Activated T-cell treated with anti-CD3 and anti-CD28 coated beads, Interleukin-2, amount 50 U/mL, for 24 hours (primary cell): ENCODE results near the gene ABI3BP.

Experiments used
- DNase-seq: peaks from one replicate; pipeline ENCODE4 v3.0.0-alpha.2; 2020
- H3K27ac Mint-ChIP-seq: 2 replicates; pipeline ENCODE4 v1.8.0; 2020; ENCODE audit warnings: mild to moderate bottlenecking, mixed read lengths
- H3K27me3 Mint-ChIP-seq: 2 replicates; pipeline ENCODE4 v1.8.0; 2020; ENCODE audit warnings: mixed read lengths
- H3K36me3 Mint-ChIP-seq: 2 replicates; pipeline ENCODE4 v1.8.0; 2020; ENCODE audit warnings: low read depth, mixed read lengths
- H3K4me1 Mint-ChIP-seq: 2 replicates; pipeline ENCODE4 v1.8.0; 2020; ENCODE audit warnings: low read depth, mixed read lengths
- H3K4me3 Mint-ChIP-seq: 2 replicates; pipeline ENCODE4 v1.8.0; 2020; ENCODE audit warnings: mild to moderate bottlenecking, moderate library complexity, mixed read lengths
- H3K9me3 Mint-ChIP-seq: 2 replicates; pipeline ENCODE4 v1.8.0; 2020; ENCODE audit warnings: mixed read lengths

ABI3BP gene

GRCh38 chr3:100896994-100897393 lies 96.2 kb downstream of the ABI3BP start:
- Mint-ChIP-seq H3K27me3 (peaks cover 7% of the 10 kb centered on the region), H3K36me3 (no peaks in the 10 kb centered on the region), H3K4me3 (no peak overlapping the region), H3K27ac (no peak overlapping the region), H3K4me1 (peaks cover 6% of the 10 kb centered on the region), H3K9me3 (no peaks in the 10 kb centered on the region)
- no peak for DNase-seq

GRCh38 chr3:100893590-100893989 lies 99.6 kb downstream of the ABI3BP start:
- Mint-ChIP-seq H3K27ac (no peak overlapping the region), H3K27me3 (peaks cover 19% of the 10 kb centered on the region), H3K4me3 (no peak overlapping the region), H3K9me3 (no peaks in the 10 kb centered on the region), H3K4me1 (peaks cover 4% of the 10 kb centered on the region), H3K36me3 (no peaks in the 10 kb centered on the region)
- DNase-seq = no peak

DNA sequence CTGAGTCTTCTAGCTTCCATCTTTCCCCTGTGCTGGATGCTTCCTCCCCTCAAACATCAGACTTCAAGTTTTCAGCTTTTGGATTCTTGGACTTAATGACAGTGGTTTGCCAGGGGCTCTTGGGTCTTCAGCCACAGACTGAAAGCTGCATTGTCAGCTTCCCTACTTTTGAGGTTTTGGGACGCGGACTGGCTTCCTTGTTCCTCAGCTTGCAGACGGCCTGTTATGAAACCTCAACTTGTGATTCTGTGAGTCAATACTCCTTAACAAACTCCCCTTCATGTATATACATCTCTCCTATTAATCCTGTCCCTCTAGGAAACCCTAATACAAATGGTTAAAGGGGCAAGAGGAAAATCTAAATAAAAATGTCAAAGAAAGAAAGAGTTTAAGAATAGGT lies 100.1 kb downstream of the ABI3BP start:
- no peak for DNase-seq
- Mint-ChIP-seq H3K27ac (no peak overlapping the region), H3K36me3 (no peaks in the 10 kb centered on the region), H3K4me1 (peaks cover 4% of the 10 kb centered on the region), H3K9me3 (no peaks in the 10 kb centered on the region), H3K4me3 (no peak overlapping the region), H3K27me3 (peaks cover 19% of the 10 kb centered on the region)

DNA sequence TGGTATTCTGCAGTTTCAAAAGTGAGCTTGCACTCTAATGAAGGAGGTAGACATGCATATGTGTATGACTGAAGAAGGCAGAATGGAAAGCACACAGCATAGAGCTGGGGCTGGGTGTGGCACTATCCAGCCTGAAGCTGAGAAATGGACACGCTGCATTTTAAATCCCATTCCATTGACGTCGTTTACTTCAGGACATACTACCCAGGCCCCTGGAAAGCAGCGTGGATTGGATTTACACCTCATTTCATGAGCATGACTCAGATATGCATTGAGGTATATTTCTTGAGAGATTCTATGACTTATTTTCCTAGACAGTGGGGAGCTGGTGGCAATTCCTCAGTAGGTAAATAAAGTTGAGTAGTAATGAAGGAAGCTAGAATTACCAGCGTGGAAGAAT lies 101.4 kb downstream of the ABI3BP start:
- DNase-seq = no peak
- Mint-ChIP-seq H3K27me3 (peaks cover 19% of the 10 kb centered on the region), H3K4me1 (peaks cover 4% of the 10 kb centered on the region), H3K4me3 (no peak overlapping the region), H3K9me3 (no peaks in the 10 kb centered on the region), H3K27ac (no peak overlapping the region), H3K36me3 (no peaks in the 10 kb centered on the region)

GRCh38 chr3:100891033-100891432 lies 102.2 kb downstream of the ABI3BP start:
- no peaks in the 10 kb centered on the region for H3K36me3 Mint-ChIP-seq
- H3K4me1 Mint-ChIP-seq = peaks cover 4% of the 10 kb centered on the region
- no peak overlapping the region for H3K4me3 Mint-ChIP-seq
- peaks cover 19% of the 10 kb centered on the region for H3K27me3 Mint-ChIP-seq
- H3K27ac Mint-ChIP-seq = no peak overlapping the region
- no peaks in the 10 kb centered on the region for H3K9me3 Mint-ChIP-seq
- DNase-seq = no peak

- DNase-seq = no peak
- no peak overlapping the region for H3K4me3 Mint-ChIP-seq
- no peaks in the 10 kb centered on the region for H3K9me3 Mint-ChIP-seq
- no peak overlapping the region for H3K27ac Mint-ChIP-seq
- peaks cover 4% of the 10 kb centered on the region for H3K4me1 Mint-ChIP-seq
- peaks cover 23% of the 10 kb centered on the region for H3K27me3 Mint-ChIP-seq
- H3K36me3 Mint-ChIP-seq = no peaks in the 10 kb centered on the region
Observed at GRCh38 chr3:100888881-100889280, 104.3 kb downstream of the ABI3BP start.

GRCh38 chr3:100882571-100882984 lies 110.6 kb downstream of the ABI3BP start:
- Mint-ChIP-seq H3K4me1 (no peaks in the 10 kb centered on the region), H3K27me3 (peaks cover 21% of the 10 kb centered on the region), H3K27ac (no peak overlapping the region), H3K4me3 (no peak overlapping the region), H3K36me3 (no peaks in the 10 kb centered on the region), H3K9me3 (no peaks in the 10 kb centered on the region)
- DNase-seq = no peak

DNA sequence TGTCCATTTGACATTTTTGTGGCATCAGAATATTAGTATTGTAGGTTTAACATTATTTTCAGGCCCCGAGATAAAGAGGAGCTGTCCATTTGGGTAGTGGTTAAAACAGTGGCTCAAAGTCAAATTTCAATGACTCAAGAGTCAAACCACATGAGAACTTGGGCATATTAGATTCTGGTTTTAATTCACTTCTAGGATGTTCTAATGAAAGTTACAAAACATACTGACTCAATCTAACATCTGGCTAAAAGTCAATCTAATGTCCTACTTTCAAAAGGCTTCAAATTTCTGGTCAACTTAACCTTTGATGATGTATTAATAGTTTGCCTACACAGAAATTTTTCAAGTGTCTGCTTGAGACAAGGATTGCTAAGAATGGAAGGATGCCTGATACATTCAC lies 112.4 kb downstream of the ABI3BP start:
- H3K9me3 Mint-ChIP-seq = no peaks in the 10 kb centered on the region
- DNase-seq = no peak
- H3K27ac Mint-ChIP-seq = no peak overlapping the region
- no peaks in the 10 kb centered on the region for H3K36me3 Mint-ChIP-seq
- H3K4me3 Mint-ChIP-seq = no peak overlapping the region
- no peaks in the 10 kb centered on the region for H3K4me1 Mint-ChIP-seq
- H3K27me3 Mint-ChIP-seq = peaks cover 29% of the 10 kb centered on the region

- peaks cover 29% of the 10 kb centered on the region for H3K27me3 Mint-ChIP-seq
- DNase-seq = no peak
Observed at GRCh38 chr3:100880072-100880471, 113.1 kb downstream of the ABI3BP start.

GRCh38 chr3:100879195-100879810 lies 113.9 kb downstream of the ABI3BP start:
- no peak for DNase-seq
- no peaks in the 10 kb centered on the region for H3K4me1 Mint-ChIP-seq

More at GRCh38 chr3:100880072-100880471, 113.1 kb downstream of the ABI3BP start:
- Mint-ChIP-seq H3K27ac (no peak overlapping the region), H3K4me1 (no peaks in the 10 kb centered on the region), H3K36me3 (no peaks in the 10 kb centered on the region), H3K9me3 (no peaks in the 10 kb centered on the region), H3K4me3 (no peak overlapping the region)

GRCh38 chr3:100877286-100877685 lies 115.9 kb downstream of the ABI3BP start:
- no peak overlapping the region for H3K4me3 Mint-ChIP-seq
- H3K27me3 Mint-ChIP-seq = peaks cover 35% of the 10 kb centered on the region

More at GRCh38 chr3:100879195-100879810, 113.9 kb downstream of the ABI3BP start:
- Mint-ChIP-seq H3K27me3 (peaks cover 25% of the 10 kb centered on the region), H3K4me3 (no peak overlapping the region), H3K9me3 (no peaks in the 10 kb centered on the region), H3K27ac (no peak overlapping the region), H3K36me3 (no peaks in the 10 kb centered on the region)

GRCh38 chr3:100875239-100875638 lies 118.0 kb downstream of the ABI3BP start:
- DNase-seq = no peak
- H3K27me3 Mint-ChIP-seq = peaks cover 31% of the 10 kb centered on the region
- H3K36me3 Mint-ChIP-seq = no peaks in the 10 kb centered on the region
- H3K27ac Mint-ChIP-seq = no peak overlapping the region
- H3K9me3 Mint-ChIP-seq = no peaks in the 10 kb centered on the region
- no peak overlapping the region for H3K4me3 Mint-ChIP-seq
- H3K4me1 Mint-ChIP-seq = no peaks in the 10 kb centered on the region

More at GRCh38 chr3:100877286-100877685, 115.9 kb downstream of the ABI3BP start:
- DNase-seq = no peak
- no peaks in the 10 kb centered on the region for H3K9me3 Mint-ChIP-seq
- no peak overlapping the region for H3K27ac Mint-ChIP-seq
- no peaks in the 10 kb centered on the region for H3K36me3 Mint-ChIP-seq
- H3K4me1 Mint-ChIP-seq = no peaks in the 10 kb centered on the region

DNA sequence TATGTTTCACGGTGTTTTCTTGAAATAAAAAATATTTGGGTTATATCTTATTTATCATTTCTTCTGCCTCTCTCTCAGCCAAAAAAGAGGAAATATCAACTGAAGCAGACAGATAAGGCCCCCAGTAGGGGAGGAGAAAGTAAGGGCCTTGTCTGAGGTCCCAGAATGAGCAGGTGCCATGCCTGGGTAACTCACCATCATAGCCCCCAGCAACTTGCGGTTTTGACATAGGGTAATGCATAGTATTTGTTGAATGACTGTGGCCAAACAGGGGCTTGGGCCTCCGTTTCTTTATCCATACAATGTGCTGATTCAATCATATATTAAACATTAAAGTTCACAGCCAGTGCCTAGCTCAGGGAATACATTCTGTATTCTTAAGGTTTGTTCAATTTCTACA lies 119.6 kb downstream of the ABI3BP start:
- H3K9me3 Mint-ChIP-seq = no peaks in the 10 kb centered on the region
- H3K4me1 Mint-ChIP-seq = no peaks in the 10 kb centered on the region
- DNase-seq = no peak
- H3K36me3 Mint-ChIP-seq = no peaks in the 10 kb centered on the region
- H3K27me3 Mint-ChIP-seq = peaks cover 38% of the 10 kb centered on the region
- no peak overlapping the region for H3K27ac Mint-ChIP-seq
- no peak overlapping the region for H3K4me3 Mint-ChIP-seq

DNA sequence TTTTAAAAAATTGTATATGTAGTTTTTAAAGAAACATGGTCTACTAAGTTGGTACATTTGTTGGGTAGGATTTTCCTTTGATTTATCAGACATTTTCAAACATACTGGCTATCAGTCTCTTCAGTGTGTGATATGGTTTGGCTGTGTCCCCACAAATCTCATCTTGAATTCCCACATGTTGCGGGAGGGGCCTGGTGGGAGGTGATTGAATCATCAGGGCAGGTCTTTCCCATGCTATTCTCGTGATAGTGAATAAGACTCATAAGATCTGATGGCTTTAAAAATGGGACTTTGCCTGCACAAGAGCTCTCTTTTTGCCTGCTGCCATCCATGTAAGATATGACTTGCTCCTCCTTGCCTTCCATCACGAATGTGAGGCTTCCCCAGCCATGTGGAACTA lies 121.9 kb downstream of the ABI3BP start:
- Mint-ChIP-seq H3K4me3 (no peak overlapping the region), H3K36me3 (no peaks in the 10 kb centered on the region), H3K27me3 (peaks cover 39% of the 10 kb centered on the region), H3K9me3 (no peaks in the 10 kb centered on the region), H3K4me1 (no peaks in the 10 kb centered on the region), H3K27ac (no peak overlapping the region)
- no peak for DNase-seq

GRCh38 chr3:100869787-100870186 lies 123.4 kb downstream of the ABI3BP start:
- DNase-seq = no peak

DNA sequence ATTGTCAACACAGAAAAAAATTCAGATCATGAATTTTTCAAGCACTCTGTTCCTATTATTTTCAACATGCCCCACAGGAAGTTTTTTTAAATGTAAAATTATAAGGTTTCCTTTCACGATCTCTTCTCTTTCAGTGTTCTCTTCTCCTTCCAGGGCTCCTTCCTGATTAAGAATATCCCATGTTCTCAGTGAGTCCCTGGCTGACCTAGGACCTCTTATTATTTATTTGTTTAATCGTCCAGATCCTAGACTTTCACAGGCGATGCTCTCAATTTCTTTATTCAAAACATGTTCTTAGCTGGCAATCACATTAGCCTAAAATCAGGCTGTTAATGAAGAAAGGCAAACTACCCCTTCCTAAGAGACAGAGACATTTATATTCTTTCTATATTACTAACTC lies 124.3 kb downstream of the ABI3BP start:
- Mint-ChIP-seq H3K9me3 (no peaks in the 10 kb centered on the region), H3K36me3 (no peaks in the 10 kb centered on the region), H3K27me3 (peaks cover 38% of the 10 kb centered on the region), H3K27ac (no peak overlapping the region), H3K4me3 (no peak overlapping the region), H3K4me1 (no peaks in the 10 kb centered on the region)
- DNase-seq = no peak

More at GRCh38 chr3:100869787-100870186, 123.4 kb downstream of the ABI3BP start:
- Mint-ChIP-seq H3K27me3 (peaks cover 38% of the 10 kb centered on the region), H3K36me3 (no peaks in the 10 kb centered on the region), H3K9me3 (no peaks in the 10 kb centered on the region), H3K4me1 (no peaks in the 10 kb centered on the region), H3K27ac (no peak overlapping the region), H3K4me3 (no peak overlapping the region)
